KG1 (cell line): ENCODE results near the gene NOL4L.

Experiments
- DNase-seq: peaks from one replicate; lab custom pipeline; 2025; lab: John Stamatoyannopoulos, UW

NOL4L gene

DNA sequence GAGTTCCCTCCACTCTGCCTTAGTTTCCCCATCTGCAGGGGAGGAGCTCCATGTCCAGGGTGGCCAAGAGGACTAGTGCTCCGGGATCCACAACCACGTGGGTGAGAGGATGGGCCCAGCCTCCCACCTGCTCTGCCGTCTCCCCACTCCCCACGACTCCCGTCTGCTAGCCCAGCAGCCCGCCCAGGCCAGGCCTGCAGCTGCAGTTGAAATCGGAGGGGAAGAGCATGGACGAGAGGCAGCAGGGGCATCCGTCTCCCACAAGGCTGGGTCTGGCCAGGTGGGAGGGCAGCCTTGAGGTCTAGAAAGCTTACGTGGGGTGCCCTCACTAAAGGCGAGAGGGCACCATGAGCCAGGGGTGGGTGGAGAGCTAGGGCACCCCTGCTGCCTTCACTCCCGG is 8.6 kb downstream of the NOL4L start:
- no peak for DNase-seq

GRCh38 chr20:32575805-32576204 is 9.3 kb downstream of the NOL4L start:
- DNase-seq: no peak

DNA sequence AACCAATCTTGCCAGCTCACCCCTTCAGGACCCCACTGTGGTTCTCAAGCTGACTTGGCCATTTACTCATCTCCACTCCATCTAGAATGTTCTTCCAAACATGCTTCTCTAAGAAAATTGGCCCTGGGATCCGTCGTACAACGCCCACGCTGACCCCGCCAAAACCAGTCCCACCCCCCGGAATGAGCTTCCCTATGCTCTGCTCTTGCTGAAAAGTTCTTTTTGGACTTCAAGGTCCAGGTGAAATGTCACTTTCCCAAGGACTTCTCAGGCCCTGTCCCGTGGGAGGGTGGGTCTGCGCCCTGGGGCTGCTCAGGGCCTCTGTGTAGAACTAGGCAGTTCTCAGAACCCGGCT is 9.9 kb downstream of the NOL4L start:
- no peak for DNase-seq

DNA sequence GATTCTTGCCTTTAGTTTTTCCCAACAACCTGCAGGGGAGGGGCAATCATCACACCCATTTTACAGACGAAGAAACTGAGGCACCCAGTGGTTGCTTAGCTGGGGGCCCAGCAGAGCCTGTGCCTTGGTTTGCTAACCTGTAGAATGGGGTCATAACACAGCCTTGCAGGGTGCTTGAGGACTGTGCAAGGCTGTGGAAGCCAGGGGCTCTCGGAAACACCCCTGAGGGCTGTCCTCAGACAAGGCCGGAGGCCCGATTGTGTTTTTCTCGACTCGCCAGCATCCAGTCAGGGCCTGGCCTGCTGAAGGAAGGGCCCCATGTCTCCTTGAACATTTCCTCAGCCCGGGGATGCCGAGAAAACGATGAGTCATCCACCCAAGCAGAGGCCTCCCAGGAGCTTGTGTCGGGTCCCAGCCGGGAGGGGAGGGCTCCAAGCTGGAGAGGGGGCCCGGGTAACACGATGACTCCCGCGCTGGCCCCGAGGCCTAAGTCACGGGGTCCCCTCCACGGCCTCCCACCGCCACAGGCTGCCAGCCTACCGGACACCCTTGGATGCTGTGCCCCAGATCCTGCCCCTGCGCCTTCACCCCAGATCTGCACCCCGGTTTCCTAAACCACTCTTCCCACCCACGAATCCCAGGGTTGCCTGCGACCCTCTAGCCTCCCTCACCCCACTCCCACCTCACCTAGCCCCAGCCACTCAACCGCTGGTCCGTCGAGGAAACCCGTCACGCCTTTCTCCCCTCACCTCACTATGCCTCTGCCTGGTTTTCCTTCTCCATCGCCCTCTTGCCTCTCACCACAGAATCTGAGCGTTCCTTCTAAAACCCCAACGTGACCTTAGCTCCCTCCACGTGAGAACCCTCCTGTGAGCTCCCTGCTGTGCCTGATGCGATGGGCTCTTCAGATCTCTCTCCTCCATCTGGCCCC is 10.6 kb downstream of the NOL4L start:
- no peak for DNase-seq

DNA sequence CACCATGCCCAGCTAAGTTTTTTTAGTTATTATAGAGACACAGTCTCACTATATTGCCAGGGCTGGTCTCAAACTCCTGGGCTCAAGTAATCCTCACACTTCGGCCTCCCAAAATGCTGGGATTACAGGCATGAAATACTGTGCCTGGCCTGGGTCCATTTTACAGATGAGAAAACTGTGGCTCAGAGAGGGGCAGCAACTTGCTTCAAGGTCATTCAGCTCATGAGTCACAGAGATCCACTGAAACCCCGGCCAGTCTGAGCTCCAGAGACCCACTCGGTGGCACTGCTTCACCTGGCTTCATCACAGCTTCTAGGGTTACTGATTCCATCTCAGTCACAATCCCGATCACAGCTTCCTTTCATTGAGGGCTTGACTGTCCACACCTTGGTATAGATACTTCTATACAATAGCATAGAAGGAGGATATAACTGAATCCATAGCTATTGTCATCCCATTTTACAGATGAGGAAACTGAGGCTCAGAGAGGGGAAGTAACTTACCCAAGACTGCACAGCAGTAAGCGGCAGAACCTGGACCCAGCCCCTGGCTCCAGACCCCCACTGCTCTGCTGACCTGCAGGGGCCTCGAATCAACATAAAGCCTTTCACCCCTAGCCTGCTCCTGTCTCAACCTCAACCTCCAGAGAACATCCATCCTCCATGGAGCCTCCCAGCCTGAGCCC is 11.8 kb downstream of the NOL4L start:
- DNase-seq: no peak

GRCh38 chr20:32572271-32572968 is 12.7 kb downstream of the NOL4L start:
- no peak for DNase-seq

DNA sequence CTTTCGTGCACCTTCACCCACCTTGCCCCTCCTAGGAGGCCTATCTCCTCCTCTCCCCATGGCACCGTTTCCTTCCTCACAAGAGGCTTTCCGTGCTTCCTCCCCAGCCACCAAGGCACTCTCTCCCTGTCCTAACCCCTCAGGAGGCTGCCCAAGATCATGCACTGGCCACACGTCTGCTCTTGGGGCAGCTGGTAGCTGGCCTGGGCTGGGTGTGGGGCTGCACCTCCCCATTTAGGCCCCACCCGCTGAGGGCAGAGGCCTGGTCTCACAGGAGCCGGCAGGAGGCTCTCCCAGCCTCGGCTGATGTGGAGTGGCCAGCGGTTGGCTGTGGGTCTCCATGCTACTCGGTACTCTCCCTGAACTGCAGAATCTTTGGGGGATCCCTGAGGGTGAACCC is 13.6 kb downstream of the NOL4L start:
- DNase-seq: no peak

- DNase-seq: no peak
Observed at GRCh38 chr20:32570401-32571190, 14.5 kb downstream of the NOL4L start.

DNA sequence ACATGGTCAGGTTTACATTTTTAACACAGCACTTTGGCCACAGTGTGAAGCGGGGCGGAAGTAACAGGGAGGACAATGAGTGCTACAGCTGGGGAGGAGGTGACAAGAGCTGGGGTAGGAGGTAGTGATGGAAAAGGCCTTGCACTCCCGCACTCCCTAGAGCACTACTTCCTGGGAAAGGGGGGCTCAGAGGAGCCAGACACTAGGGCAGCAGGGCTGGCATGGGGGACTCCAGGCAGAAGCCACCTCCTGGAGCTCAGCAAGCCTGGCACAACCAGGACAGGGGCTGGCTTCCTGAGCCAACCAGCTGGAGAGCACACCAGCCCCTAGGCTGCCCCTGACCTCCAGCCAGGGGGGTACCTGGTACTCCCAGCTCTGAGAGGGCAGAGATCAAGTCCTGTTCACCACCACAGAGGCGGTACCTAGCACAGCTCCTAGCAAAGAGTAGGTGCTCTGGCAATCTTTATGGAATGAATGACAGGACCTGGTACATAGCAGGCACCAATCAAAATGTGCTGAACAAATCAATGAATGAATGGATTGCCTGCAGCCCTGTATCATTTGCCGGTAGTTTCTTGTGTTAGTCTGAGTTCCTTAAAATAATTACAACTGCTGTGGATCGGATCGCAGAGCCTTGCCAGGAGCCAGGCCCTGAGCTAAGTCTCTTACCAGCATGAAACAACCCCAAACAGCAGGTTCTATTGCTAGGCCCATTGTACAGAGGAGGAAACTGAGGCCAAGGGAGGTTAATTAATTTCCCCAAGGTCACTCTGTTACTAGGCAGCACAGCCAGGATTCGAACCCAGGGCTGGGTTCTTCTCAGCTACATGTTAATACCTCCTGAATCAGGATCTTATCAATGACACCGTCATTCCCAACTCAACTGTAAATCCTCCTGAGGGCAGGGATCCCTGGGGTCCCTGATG is 15.5 kb downstream of the NOL4L start:
- no peak for DNase-seq

DNA sequence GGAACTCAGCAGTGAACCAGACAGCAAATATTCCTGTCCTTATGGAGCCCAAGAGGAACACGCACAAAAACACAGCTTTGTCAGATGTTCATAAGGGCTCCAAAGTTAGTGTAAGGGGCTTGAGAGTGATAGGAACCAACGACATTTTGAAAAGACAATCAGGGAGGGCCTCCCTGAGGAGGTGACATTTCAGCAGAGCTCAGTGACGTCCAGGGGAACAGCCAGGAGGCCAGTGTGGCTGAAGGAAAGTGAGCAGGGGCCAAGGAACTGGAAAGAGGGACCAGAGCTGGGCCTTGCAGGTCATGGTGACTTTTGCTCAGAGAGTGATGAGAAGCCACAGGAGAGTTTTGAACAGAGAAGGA is 16.1 kb downstream of the NOL4L start:
- no peak for DNase-seq

DNA sequence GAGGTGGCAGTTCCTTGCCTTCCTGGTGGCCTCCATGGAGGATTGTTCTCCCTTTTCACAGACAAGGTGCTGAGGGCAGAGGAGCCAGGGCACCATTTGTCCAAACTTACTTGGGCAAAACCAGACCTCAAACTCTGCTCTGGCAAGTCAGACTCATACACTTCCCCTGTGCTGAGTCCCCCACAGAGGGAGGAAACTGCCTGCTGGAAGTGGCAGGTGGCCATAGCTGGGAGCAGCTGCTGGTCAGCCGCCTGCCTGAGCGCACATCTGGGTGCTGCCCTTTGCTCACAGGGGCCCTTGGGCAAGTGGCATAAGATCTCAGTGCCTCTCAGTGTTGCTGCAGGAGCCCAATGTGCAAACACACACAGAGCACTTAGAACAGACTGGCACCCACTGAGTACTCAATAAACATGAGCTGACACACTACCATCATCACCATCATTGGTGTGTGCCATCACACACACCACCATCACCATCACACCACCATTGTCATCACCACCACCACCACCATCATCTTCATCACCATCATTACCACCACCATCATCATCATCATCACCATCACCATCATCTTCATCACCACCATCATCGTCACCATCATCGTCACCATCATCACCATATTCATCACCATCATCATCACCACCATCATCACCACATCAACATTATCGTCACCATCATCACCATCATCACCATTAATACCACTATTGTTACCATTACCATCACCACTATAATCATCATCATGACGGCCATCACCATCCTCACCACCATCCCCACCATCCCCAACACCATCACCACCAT is 17.6 kb downstream of the NOL4L start:
- no peak for DNase-seq

- no peak for DNase-seq
Observed at GRCh38 chr20:32566379-32567374, 18.5 kb downstream of the NOL4L start.

- no peak for DNase-seq
Observed at GRCh38 chr20:32565735-32566032, 19.4 kb downstream of the NOL4L start.

- DNase-seq: no peak
Observed at GRCh38 chr20:32564921-32565734, 20.0 kb downstream of the NOL4L start.

DNA sequence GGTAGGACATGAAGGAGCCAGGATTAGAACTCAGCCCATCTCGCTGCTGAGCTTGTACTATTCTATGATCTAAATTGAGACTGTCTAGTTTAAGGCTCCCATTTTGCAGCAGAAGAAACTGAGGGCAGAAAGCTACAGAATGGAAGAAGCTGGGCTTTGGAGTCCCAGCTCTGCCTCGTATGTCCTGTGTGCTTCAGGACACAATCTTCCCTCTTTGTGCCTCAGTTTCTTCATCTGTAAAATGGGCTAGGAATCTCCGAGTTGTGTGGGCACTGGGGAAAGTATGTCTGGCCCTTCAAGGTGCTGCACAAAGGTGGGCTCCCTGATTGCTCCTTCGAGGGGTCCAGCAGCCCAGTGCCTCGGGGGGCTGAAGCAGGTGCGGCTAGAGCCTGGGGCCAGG is 20.7 kb downstream of the NOL4L start:
- no peak for DNase-seq

- DNase-seq: no peak
Observed at GRCh38 chr20:32563311-32564272, 21.5 kb downstream of the NOL4L start.

DNA sequence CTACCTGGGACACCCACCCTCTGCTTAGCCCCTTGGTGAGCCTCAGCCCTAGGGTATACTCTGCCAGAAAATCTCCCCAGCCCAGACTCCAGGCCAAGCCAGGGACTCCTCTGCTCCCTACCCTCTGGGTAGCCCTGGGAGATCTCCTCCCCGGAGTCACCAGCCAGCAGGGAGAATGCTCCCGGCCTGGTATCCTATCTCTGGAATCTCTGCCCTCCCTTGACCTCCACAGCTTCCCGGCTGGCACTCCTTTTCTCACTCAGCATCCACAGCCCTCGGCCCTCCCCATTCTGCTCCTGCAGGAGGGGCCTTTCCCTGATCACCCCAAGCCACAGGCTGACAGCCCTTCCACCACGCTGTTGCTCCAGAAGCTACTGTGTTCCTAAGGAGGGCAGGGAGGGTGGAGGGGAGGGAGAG is 22.6 kb downstream of the NOL4L start:
- DNase-seq: no peak
